NT2/D1 (cell line): Measurements from ENCODE around the gene TMEM134.

Experiments used
- SUZ12 ChIP-seq: IDR thresholded peaks from 2 replicates; pipeline ENCODE4 v1.6.1; 2011; ENCODE audit not compliant: insufficient read length, insufficient read depth; ENCODE audit errors: extremely low read depth
- YY1 ChIP-seq: IDR thresholded peaks from 2 replicates; pipeline ENCODE4 v1.6.1; 2011; ENCODE audit not compliant: insufficient read length, insufficient read depth
- ZNF274 ChIP-seq: IDR thresholded peaks from 2 replicates; pipeline ENCODE4 v1.6.1; 2011; ENCODE audit warnings: mild to moderate bottlenecking, low read depth, low read length

DNA sequence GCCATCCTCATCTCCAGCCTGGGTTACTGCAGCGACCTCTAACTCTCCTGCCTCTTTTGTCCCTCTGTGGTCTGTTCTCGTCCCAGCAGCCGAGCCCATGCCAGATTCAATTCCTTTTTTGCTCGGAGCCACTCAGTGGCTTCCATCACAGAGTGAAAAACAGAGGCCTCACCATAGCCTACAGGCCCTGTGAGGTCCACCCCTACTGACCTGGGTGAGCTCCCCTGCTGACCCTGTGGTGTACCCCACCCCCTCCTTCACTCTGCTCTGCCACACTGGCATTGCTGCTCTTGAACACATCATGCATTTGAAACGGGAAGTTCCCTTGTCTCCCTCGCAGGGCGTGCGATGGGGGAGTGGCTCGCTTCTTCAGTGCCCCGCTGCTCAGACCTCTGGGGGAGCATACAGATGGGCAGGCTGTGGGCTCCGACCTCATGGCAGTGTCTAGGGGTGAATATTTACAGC, 15.8 kb upstream of the TMEM134 start:
- TF ChIP-seq YY1 (no peak), ZNF274 (no peak), SUZ12 (no peak)
